Ureter (tissue), 1 donor: ENCODE measurements around the gene GLG1. TPM values are rescaled to one million over a fixed set of nuclear protein-coding genes. Genes with fewer than 3 reads are reported as not detected.
"Not testable (repeated sequence)": the region's sequence is repeated elsewhere in the genome, so short reads cannot be mapped to it uniquely, and the experiment has no call there.

Experiments
- DNase-seq: peaks from one replicate; pipeline ENCODE4 v3.0.0-alpha.2; 2020; ENCODE audit warnings: low spot score
- total RNA-seq: library from RNA; stranded (reverse); gene quantifications from one replicate; pipeline ENCODE4 v1.2.4, GENCODE V29; 2023
- donor health status: DM: yes; HTN: yes; CAD: no.

The GLG1 gene
- total RNA-seq, 1 donor from 2014 or later, result 121 TPM

DNA sequence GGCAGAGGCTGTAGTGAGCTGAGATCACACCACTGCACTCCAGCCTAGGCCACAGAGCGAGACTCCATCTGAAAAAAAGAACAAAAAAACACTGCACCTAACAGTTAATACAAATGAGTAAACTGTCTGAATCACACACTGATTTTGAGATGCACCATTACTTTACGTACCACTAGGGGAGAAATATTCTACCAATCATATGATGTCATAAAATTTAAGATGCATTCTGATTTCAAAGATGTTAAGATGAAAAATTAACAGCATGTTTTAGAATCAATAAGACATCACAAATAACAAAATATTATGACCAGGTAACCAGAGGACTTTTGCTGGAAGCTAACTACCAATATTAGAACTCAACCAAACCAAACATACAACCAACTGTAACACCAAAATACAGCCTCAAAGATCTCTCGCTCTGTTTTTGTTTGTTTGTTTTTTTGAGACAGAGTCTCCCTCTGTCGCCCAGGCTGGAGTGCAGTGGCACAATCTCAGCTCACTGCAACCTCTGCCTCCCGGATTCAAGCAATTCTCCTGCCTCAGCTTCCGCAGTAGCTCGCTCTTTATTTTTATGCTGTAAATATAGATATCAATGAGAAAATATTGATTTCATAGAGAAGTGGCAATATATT, 31.6 kb downstream of the GLG1 start:
- DNase-seq, result no peak

DNA sequence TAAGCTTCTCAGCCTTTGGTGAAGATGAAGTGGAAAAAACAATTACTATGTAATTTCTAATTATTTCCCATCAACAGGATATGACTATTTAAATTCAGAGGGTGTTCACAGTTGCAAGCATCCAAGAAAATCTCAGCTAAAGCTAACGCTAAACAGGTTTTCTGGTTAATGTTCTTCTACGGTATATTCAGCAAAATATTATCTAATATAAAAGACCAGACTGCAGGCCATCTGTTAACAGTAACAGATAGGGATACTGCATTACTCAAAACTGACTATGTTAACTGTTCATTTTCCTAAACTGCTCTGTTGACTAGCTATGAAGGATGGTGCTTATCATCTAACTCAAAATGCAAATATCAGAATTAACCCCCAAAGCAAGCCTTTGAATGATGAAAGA, 32.8 kb downstream of the GLG1 start:
- DNase-seq, result no peak

DNA sequence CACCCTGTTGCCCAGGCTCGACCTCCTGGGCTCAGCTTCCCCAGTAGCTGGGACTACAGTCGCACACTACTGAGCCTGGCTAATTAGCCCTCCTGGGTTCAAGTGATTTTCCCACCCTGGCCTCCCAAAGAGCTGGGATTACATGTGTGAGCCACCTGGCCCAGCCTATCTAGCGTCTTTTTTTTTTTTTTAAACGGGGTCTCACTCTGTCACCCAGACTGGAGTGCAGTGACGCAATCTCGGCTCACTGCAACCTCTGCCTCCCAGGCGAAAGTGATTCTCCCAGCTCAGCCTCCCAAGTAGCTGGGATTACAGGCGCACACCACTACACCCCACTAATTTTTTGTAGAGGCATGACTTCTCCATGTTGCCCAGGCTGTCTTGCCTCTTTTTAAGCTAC, 33.3 kb downstream of the GLG1 start:
- DNase-seq, result no peak

DNA sequence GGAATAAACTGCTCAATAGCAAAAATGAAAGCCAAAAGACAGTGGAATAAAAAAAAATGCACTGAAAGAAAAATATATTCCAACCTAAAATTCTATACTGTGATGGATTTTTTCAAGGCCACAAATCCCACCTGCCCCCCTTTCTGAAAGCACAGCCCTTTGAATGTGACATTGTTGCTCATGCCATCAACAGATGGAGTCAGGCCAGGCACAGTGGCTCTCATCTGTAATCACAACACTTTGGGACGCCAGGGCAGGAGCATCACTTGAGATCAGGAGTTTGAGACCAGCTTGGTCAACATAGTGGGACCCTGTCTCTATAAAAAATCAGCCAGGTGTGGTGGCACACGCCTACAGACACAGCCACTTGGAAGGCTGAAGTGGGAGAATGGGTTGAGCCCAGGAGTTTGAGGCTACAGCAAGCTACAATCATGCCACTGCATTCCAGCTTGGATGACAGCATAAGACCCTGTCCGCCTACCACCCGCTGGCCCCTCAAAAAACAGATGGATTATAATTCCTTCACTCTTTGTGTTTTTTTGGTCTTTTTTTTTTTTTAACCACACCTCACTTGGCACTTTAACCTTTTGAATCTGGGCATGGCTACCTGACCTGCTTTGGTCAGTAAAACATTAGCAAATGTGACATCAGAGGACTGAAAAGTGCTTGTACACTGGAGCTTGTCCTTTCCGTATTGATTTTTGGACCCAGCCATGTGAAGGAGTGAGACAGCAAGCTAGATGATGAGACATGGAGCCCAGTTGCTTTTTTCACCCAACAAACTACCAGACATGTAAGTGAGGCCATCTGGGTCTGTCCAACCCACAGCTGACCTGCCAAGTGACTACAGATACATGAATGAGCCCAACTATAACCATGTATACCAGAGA, 36.3 kb downstream of the GLG1 start:
- no peak for DNase-seq

DNA sequence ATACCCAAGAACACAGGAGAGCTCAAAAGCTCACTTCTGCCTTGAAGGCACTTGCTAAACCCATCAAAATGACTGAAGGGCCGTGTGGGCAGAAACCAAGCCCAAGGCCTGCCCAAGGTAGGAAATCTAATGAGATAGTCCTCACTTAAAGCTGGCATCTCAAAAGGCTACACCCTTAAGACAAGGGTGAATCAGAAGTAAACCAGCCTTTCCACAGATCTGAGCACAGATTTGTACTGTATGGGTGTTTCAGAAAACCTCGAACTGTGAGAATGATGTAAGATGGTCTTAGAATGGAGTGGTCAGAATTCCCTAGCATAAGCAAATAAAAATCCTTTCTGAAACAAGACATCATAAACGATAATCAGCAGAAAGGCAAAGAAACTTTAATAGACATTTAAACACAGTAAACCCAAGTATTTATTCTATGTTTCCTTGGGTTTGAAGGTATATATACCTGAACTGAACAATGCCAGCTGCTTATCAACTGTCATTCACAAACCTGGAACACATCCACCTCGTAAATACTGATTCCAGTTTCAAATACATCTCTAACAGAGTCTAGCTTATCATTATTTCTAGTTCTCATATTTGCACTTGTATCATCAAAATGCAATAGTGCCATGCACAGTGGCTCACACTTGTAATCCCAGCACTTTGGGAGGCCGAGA, 37.8 kb downstream of the GLG1 start:
- DNase-seq, result no peak

DNA sequence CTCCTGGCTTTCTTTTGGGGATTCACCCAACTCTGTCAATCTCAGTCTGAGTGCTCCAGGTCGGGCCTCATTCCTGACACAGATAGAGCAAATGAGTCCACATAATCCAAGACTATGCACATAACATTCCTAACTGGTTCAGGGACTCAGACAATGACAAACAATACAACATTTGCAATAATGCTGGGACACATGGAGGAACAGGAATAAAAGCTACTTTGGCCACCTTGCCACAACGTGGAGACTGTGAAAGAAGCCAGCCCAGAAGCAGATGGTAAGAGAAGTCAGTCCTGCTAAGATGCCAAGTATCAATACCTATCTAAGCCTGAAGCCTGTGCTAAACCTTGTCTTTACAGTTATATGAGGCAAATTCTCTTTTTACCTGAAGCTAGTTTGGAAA, 39.0 kb downstream of the GLG1 start:
- DNase-seq, result no peak

DNA sequence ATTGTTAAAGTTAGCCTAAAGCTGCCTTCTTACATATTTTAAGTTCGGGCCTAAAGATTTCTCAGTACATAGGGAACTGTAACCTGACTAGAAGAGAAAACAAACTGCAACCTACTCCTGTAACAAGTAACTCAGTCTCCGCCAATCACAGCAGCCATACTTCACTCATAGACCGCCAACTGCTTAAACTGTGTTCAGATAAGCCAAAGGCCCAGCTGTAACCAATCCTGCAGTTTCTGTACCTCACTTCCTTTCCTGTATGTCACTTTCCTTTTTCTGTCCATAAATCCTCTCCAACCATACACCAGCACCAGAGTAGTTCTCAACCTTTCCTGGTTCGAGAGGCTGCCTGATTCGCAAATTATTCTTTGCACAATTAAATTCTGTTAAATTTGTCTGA, 41.5 kb downstream of the GLG1 start:
- DNase-seq, result no peak

DNA sequence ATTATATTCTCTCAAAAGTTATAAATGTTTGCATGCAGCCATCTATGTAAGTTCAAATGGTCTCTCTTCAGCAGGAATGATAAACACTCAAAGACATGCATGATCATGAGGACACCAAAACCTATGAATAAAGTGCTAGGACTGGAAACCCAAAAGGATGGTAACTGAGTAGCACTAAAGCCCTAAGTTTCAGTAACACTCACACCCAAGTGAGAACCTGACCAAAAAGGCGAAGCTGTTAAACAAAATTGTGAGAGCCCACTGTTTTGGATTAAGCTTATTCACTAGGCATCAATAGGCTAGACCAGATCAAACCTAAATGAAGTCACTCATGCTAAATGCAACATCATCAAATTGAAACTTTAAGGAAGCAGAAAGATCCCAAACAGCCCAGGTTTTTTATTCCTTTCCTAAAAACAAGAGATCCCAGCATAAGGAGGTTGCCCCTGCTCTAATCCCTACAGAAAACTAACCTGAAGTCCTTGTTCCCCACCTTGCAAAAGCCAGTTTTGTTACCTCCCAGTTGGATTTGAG, 42.4 kb downstream of the GLG1 start:
- no peak for DNase-seq

DNA sequence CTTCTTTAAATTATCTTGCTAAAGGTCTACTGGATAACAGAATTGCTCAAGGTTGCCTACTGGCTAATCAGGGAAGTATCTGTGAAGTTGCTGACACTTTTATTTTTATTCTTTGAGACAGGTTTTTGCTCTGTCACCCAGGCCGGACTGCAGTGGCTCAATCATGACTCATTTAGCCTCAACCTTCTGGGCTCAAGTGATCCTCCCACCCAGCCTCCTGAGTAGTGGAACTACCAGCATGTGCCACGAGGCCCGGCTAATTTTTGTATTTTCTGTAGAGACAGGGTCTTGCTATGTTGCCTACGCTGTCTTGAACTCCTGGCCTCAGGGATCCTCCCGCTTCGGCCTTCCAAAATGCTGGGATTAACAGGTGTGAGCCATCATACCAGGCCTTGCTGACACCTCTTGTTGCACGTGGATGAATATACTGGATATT, 43.1 kb downstream of the GLG1 start:
- DNase-seq, result no peak

DNA sequence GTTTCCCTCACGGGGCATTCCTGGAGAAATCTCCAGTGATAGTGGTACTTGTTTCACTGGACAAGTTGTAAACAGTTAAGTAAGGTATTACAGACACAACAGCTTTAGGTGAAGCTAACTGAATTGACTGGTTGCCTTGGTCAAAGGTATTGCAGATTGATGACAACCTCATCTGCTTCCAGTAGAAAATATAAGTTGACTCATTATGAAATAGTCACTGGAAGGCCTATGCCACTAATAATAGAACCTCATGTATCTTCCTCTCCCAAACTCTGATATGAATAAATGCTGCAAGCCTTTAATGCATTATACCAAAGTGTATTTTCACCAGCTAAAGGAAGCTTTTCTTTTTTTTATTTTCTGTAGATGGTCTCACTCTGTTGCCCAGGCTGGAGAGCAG, 44.8 kb downstream of the GLG1 start:
- DNase-seq, result no peak

DNA sequence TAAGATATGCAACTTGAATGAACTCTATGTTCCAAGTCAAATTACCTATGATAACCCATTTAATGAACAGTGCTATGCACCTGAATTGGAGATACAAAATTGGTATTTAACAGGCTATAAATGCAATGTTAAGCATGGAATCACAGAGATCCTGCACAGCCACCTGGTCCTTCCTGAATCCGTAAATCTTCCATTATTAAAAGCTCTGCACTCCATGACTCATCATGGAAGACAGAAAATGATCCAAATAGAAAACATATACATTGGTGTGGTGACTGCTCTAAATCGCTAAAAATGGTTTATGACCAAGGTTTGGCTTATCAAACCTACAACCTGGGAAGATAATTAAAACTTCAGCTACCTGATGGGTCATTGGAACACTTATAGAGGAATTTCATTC, 45.3 kb downstream of the GLG1 start:
- no peak for DNase-seq

DNA sequence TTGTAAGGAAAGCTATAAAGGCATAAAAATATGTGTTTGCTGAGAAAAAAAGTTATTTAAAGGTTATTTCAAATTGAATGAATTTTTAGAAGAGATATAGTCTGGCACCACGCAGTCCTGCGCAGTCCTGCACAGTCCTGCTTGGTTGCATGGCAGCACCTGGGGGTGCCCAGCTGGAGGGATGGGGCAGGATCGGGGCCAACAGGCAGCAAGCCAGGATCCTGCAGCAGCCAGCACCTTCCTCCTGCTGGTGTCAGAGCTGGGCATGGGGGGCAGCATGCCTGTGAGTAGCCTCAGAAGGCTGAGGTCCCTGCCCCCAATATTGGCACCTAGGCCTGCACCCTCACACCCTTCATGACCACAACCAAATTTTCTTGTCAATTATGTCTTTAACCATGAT, 46.0 kb downstream of the GLG1 start:
- no peak for DNase-seq

DNA sequence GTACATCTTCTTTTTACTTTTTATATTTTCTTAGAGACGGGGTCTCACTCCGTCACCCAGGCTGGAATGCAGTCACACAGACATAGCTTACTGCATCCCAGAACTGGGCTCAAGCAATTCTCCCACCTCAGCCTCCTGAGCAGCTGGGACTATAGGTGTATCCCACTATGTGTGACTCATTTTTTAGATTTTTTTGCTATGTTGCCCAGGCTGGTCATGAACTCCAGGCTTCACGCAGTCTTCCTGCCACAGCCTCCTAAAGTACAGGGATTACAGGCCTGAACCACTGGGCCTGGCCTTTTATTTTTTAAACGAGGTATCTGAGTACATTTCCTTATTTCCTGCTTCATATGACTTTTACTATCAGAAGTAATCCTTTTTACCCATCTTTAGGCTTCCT, 48.0 kb downstream of the GLG1 start:
- no peak for DNase-seq

DNA sequence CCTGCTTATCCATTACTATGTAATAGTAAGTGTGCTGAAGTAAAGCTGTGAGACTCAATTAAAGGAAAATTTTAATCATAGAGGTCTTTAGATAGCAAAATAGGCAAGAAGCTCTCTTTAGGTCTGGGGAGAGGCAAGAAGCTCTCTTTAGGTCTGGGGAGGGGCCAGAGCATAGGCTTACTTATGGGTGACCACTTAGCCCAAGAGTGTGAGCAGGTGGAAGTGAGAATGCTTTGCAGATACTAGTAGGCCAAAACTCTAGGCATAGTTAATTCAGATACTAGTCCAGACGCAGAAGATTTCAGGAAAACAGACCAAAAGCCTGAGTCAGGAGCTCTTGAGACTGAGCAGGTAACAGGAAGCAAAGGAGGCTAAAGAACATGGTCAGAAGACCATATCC, 49.6 kb downstream of the GLG1 start:
- DNase-seq, result no peak

DNA sequence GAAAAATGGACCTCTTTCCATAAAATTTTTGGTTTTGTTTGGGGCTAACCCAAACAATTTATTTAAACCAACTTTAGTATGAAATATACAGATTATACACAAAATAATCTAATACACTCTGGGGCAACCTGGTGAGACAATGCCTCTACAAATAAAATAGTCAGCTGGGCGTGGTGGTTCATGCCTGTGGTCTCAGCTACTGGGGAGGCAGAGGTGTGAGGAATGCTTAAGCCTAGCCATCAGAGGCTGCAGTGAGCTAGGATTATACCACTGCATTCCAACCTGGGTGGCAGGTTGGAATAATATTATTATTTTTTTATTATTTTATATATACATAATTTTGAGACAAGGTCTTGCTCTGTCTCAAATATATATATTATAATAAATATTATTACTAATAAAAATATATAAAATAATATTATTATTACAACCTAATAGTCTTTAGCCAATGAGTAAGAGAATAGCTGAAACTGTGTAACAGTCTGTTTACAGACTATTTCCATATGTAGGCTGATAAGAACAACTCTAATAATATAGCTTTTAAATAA, 50.5 kb downstream of the GLG1 start:
- DNase-seq, result no peak

DNA sequence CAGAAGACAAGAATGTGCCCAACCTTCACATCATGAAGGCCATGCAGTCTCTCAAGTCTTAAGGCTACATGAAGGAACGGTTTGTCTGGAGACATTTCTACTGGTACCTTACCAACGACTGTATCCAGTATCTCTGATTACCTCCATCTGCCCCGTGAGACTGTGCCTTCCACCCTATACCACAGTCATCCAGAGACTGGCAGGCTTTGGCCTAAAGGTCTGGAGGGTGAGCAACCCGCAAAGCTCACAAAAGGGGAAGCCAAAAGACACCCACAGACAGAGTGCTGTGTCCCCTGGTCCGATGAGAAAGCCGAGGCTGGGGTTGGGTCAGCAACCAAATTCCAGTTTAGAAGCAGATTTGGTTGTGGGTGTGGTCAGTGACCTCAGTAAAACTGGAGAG, 54.6 kb downstream of the GLG1 start:
- not testable (repeated sequence) for DNase-seq

DNA sequence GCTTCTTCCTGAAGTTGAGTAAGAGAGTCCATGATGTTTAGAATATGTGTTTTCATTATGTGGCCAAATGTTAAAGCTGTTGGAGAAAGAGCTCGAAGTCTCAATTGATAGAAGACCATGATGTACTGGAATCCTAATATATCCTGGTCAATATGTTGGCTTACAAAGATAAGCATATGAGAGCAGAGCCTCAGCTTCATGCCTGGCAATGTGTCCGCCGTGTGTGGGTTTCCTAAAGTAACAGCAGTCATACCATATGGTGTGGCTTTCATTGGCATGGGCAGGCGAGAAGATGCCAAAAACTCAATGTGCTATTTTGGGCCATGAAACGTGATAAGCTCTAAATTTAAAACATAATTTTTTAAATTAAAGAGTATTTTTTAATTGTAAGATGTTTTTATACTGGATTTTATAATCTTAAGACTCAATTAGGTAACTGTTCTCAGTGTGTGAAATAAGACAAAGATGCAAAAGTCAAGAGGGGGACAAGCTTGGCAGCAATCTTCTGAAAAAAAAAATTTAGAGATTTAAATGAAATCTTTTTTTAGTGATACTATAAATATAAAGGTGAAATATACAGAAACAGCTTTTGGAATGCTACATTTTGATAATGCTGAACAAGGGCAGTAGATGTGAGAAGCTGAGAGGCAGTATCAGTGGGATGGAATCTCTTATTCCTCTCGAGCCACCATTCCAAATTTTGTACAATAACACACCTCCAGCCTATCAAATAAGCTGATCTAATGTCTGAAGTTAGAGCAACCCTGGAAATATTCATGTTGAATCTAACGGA, 56.5 kb downstream of the GLG1 start:
- DNase-seq, result not testable (repeated sequence)

DNA sequence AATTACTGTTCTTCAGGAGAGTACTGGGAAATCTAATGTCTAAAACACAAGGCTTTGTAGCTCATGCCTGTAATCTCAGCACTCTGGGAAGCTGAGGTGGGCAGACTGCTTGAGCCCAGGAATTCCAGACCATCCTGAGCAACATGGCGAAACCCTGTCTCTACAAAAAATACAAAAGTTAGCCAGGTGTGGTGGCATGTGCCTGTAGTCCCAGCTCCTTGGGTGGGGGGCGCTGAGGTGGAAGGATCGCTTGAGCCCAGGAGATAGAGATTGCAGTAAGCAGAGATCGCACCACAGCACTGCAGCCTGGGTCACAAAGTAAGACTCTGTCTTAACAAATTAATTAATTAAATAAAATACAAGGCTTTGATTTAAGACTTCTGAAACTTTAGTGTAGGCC, 60.8 kb downstream of the GLG1 start:
- not testable (repeated sequence) for DNase-seq

DNA sequence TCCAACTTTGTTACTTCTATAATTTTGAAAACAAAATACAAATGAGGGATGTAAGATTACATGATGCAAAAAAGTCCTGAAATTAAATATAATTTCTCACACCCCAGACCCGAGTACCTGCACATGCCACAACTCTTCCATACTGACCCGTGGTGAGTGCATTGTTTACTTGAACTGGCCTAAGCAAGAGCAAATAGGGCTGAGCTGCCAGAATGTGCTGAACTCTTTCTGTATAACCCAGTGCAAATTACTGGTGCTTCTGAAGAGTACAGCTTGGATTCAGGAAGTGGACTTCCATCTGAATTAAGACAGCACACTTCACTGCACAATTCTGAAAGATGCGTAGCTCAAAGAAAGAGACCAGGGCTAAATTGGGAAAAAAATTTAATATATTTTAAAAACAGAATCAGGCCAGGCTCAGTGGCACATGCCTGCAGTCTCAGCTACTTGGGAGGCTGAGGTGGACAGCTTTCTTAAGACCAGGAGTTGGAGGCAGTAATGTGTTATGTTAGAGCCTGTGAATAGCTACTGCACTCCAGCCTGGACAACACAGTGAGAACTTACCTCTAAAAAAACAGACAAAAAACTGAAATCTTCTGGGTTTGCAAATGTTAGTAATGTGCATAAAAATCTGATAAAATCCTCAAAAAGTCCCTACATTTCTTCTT, 63.9 kb downstream of the GLG1 start:
- DNase-seq, result not testable (repeated sequence)

DNA sequence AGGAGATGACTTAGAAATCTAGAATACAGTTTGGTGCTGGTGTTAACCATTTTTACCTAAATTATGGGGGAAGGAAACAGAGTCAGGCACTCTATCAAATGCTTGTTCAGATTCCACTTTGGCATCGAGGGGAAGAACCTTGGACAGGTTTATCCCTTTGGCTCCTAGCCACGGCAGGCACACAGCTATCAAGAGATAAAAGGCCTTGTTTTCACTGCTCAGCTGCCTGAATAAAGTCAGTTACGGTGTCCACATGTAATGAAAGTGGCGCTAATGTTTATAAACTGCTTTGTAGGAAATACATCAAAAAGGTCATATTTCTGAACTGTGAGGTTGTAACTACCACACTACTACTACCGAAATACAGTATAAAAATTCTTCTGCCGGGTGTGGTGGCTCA, 66.3 kb downstream of the GLG1 start:
- DNase-seq, result not testable (repeated sequence)

DNA sequence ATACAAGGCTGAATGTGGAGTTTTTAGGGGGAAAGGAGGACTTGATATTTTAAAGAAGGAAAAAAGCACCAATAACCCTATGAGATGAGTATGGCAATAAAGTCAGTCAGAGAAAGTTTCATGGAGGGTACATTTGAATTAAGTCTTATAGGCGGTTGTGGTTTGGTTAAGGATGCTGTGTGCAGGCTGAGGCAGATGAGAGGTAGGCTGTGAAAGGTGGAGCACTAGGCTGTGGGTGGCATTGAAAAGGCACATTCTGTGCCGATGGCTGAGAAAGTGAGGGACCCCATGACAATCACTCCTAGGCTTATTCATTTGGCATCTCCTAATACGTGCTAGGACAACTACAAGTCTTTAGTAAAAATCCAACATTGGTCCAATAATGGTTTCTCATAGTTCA, 68.1 kb downstream of the GLG1 start:
- DNase-seq, result not testable (repeated sequence)
